ENCODE results near the gene RHOJ. TPM values are rescaled to one million over a fixed set of nuclear protein-coding genes. Genes with fewer than 3 reads are reported as not detected.

The RHOJ gene
- polyA plus RNA-seq, 1 experiment, result 62.7 TPM

- H3K4me3 ChIP-seq (ENCODE audit: low read depth, low read length), result no peak overlapping the region
- POLR2A ChIA-PET, result no interaction called here
Measured at GRCh38 chr14:63269561-63270225, 65.5 kb downstream of the RHOJ start.

GRCh38 chr14:63273129-63273528 is 68.9 kb downstream of the RHOJ start:
- ChIA-PET POLR2A (no interaction called here), CTCF (interaction anchor here (1.0 to 7.1 kb wide), 5 partner anchors 98 to 1110 kb away, joined by 3 to 38 read pairs (median 5); no protein-coding TSS in a partner anchor)
- no peak for DNase-seq (ENCODE audit: low read depth, low spot score)

More at GRCh38 chr14:63269561-63270225, 65.5 kb downstream of the RHOJ start:
- no peak for DNase-seq (ENCODE audit: low read depth, low spot score)
- TF ChIP-seq CTCF (IDR thresholded peaks at IDR 0.05; ENCODE audit: low read depth, low read length), result no peak
- Histone ChIP-seq H3K9me3 (ENCODE audit: control insufficient read depth, insufficient read depth, low read length) (no peaks in the 10 kb centered on the region), H3K27me3 (ENCODE audit: control insufficient read depth, insufficient read depth, low read length) (no peaks in the 10 kb centered on the region), H3K27ac (ENCODE audit: low read depth, low read length) (no peak overlapping the region)
- CTCF ChIA-PET, result interaction anchor here (1.5 to 2.3 kb wide), 2 partner anchors 65 to 96 kb away, joined by 5 to 8 read pairs; partner anchors contain the start of gene RHOJ

GRCh38 chr14:63273717-63274655 is 69.7 kb downstream of the RHOJ start:
- no peak for DNase-seq (ENCODE audit: low read depth, low spot score)
- Histone ChIP-seq H3K27ac (ENCODE audit: low read depth, low read length) (no peak overlapping the region), H3K4me3 (ENCODE audit: low read depth, low read length) (no peak overlapping the region), H3K27me3 (ENCODE audit: control insufficient read depth, insufficient read depth, low read length) (no peaks in the 10 kb centered on the region), H3K9me3 (ENCODE audit: control insufficient read depth, insufficient read depth, low read length) (no peaks in the 10 kb centered on the region)
- POLR2A ChIA-PET, result interaction anchor here (0.6 to 1.2 kb wide), 2 partner anchors 49 to 70 kb away, joined by 3 to 6 read pairs; partner anchors contain the start of gene RHOJ
- CTCF ChIA-PET, result interaction anchor here (1.8 to 7.1 kb wide), 4 partner anchors 100 to 1111 kb away, joined by 5 to 38 read pairs (median 9); no protein-coding TSS in a partner anchor
- TF ChIP-seq CTCF (IDR thresholded peaks at IDR 0.05; ENCODE audit: low read depth, low read length), result no peak

More at GRCh38 chr14:63273129-63273528, 68.9 kb downstream of the RHOJ start:
- H3K27me3 ChIP-seq (ENCODE audit: control insufficient read depth, insufficient read depth, low read length), result no peaks in the 10 kb centered on the region
- TF ChIP-seq CTCF (IDR thresholded peaks at IDR 0.05; ENCODE audit: low read depth, low read length), result no peak
- no peak overlapping the region for H3K27ac ChIP-seq (ENCODE audit: low read depth, low read length)
- H3K9me3 ChIP-seq (ENCODE audit: control insufficient read depth, insufficient read depth, low read length), result no peaks in the 10 kb centered on the region
- H3K4me3 ChIP-seq (ENCODE audit: low read depth, low read length), result no peak overlapping the region

GRCh38 chr14:63275611-63276010 is 71.4 kb downstream of the RHOJ start:
- Histone ChIP-seq H3K27me3 (ENCODE audit: control insufficient read depth, insufficient read depth, low read length) (no peaks in the 10 kb centered on the region), H3K27ac (ENCODE audit: low read depth, low read length) (no peak overlapping the region), H3K9me3 (ENCODE audit: control insufficient read depth, insufficient read depth, low read length) (no peaks in the 10 kb centered on the region), H3K4me3 (ENCODE audit: low read depth, low read length) (no peak overlapping the region)
- ChIA-PET POLR2A (no interaction called here), CTCF (interaction anchor here (0.8 to 7.1 kb wide), 7 partner anchors 16 to 1113 kb away, joined by 3 to 90 read pairs (median 4); no protein-coding TSS in a partner anchor)
- TF ChIP-seq CTCF (IDR thresholded peaks at IDR 0.05; ENCODE audit: low read depth, low read length), result no peak
- no peak for DNase-seq (ENCODE audit: low read depth, low spot score)
